ENCODE data around the gene TIMELESS.

Gene TIMELESS

DNA sequence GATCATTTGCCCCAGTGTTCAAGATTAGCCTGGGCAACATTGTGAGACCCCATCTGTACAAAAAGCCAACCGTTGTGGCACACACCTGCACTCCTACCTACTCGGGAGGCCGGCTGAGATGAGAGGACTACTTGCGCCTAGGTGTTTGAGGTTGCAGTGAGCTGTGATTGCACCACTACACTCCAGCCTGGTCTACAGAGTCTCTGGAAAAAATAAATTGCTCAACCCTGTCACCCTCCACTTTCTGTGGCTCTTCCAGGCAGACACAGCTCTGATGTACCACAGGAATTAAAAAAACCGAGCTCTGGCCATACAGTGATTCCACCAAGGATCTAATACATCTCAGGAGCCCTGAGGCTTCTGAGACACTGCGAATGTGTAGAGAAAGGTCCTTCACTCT, 14.4 kb downstream of the TIMELESS start:
- ChIA-PET CTCF (interaction anchor here (1.3 kb wide), 1 partner anchor 29 kb away, joined by 5 read pairs; no protein-coding TSS in a partner anchor), POLR2A (no interaction called here)
- no peak overlapping the region for H3K4me3 ChIP-seq (ENCODE audit: low read depth, low read length)
- TF ChIP-seq ZNF121 (tag by site-specific recombination; IDR thresholded peaks at IDR 0.05) (0 out of 2 replicates have a peak, but pooled peaks have one; percentile 51), ZNF202 (tag by site-specific recombination; IDR thresholded peaks at IDR 0.05; ENCODE audit: borderline replicate concordance) (no peak), ZNF140 (tag by site-specific recombination; IDR thresholded peaks at IDR 0.05) (no peak)
- H3K9me3 ChIP-seq (ENCODE audit: control insufficient read depth, insufficient read depth, low read depth, low read length), result no peaks in the 10 kb centered on the region
- no peak overlapping the region for H3K27ac ChIP-seq (ENCODE audit: extremely low read depth, low read depth, low read length)
- H3K4me1 ChIP-seq (ENCODE audit: control insufficient read depth, insufficient read depth, low read length), result no peaks in the 10 kb centered on the region
- peaks cover 21 to 37% of the 10 kb centered on the region in 2 experiments for H3K36me3 ChIP-seq (ENCODE audit: control insufficient read depth in 2 of 2, insufficient read depth in 1 of 2, low read length in 2 of 2)

DNA sequence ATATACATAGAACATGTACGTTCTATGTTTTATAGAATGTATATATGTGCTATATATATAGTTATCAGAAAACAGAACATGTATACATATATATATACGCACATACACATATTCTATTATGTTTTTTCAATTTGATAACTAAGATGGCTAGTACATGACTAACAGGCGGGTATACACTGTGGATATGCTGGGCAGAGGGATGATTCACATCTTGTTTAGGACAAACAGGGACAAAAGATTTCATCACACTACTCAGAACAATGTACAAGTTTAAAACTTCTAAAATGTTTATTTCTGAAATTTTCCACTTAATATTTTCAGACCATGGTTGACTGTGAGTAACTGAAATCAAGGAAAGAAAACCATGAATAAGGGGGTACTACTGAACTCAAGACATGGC, 17.4 kb downstream of the TIMELESS start:
- ChIA-PET CTCF (no interaction called here), POLR2A (no interaction called here)
- H3K27ac ChIP-seq (ENCODE audit: extremely low read depth, low read depth, low read length), result no peak overlapping the region
- H3K9me3 ChIP-seq (ENCODE audit: control insufficient read depth, insufficient read depth, low read depth, low read length), result no peaks in the 10 kb centered on the region
- H3K4me3 ChIP-seq (ENCODE audit: low read depth, low read length), result no peak overlapping the region
- TF ChIP-seq ZNF677 (tag by site-specific recombination; IDR thresholded peaks at IDR 0.05) (no peak), ZSCAN30 (tag by site-specific recombination; IDR thresholded peaks at IDR 0.05) (no peak), ZNF391 (tag by site-specific recombination; IDR thresholded peaks at IDR 0.05; ENCODE audit: borderline replicate concordance, low read depth) (no peak)
- TF ChIP-seq, protein P1, sequence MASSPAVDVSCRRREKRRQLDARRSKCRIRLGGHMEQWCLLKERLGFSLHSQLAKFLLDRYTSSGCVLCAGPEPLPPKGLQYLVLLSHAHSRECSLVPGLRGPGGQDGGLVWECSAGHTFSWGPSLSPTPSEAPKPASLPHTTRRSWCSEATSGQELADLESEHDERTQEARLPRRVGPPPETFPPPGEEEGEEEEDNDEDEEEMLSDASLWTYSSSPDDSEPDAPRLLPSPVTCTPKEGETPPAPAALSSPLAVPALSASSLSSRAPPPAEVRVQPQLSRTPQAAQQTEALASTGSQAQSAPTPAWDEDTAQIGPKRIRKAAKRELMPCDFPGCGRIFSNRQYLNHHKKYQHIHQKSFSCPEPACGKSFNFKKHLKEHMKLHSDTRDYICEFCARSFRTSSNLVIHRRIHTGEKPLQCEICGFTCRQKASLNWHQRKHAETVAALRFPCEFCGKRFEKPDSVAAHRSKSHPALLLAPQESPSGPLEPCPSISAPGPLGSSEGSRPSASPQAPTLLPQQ (tag by site-specific recombination; IDR thresholded peaks at IDR 0.05), result no peak
- no peaks in the 10 kb centered on the region for H3K4me1 ChIP-seq (ENCODE audit: control insufficient read depth, insufficient read depth, low read length)
- peaks cover 35 to 61% of the 10 kb centered on the region in 2 experiments for H3K36me3 ChIP-seq (ENCODE audit: control insufficient read depth in 2 of 2, insufficient read depth in 1 of 2, low read length in 2 of 2)

DNA sequence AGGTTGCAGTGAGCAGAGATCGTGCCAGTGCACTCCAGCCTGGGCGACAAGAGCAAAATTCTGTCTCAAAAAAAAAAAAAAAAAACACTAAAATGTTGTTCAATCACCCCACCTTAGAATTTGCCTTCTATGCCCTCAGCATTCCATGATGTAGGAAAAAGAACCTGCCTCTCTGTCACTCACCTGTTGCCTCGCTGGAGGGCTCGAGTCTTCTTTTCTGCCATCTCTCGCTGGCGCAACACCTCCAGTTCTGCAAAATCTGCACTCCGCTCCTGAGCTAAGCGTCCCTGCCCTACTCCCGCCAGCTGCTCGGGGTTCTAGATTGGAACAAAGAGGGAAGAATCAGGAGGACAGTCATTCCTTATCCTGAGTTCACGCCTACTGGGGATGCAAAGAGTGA, 17.9 kb downstream of the TIMELESS start:
- peak; percentile 65 for TF ChIP-seq SCRT2 (tag by site-specific recombination; IDR thresholded peaks at IDR 0.05)
- TF ChIP-seq ZFP69B (tag by site-specific recombination; IDR thresholded peaks at IDR 0.05), result no peak
- TF ChIP-seq SCRT1 (tag by site-specific recombination; IDR thresholded peaks at IDR 0.05; ENCODE audit: borderline replicate concordance), result peak; percentile 61
- POLR2A ChIA-PET, result no interaction called here
- Histone ChIP-seq H3K9me3 (ENCODE audit: control insufficient read depth, insufficient read depth, low read depth, low read length) (no peaks in the 10 kb centered on the region), H3K4me3 (ENCODE audit: low read depth, low read length) (no peak overlapping the region), H3K27ac (ENCODE audit: extremely low read depth, low read depth, low read length) (no peak overlapping the region), H3K36me3 (ENCODE audit: control insufficient read depth in 2 of 2, insufficient read depth in 1 of 2, low read length in 2 of 2) (peaks cover 38 to 65% of the 10 kb centered on the region in 2 experiments), H3K4me1 (ENCODE audit: control insufficient read depth, insufficient read depth, low read length) (no peaks in the 10 kb centered on the region)
- CTCF ChIA-PET, result no interaction called here

DNA sequence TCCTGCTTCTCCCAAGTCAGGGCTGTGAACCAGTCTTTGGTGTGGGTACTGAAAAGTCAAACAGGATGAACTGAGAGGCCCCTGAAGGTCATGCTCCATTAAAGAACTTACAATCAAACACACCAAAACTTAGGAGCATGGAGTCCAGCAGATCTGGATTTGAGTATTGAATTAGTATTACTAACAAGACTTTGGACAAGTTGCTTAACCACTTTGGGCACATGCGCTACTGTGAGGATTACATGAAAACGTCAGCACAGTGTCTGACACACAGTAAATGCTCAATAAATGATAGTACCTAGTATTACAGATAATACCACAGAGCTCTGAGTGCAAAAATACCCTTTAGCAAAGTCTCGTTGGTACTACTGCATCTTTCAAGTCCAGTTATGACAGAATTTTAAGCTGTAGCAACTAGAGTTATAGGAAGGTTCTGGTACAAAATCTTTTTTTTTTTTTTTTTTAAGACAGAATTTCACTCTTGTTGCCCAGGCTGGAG, 23.2 kb downstream of the TIMELESS start:
- TF ChIP-seq WT1 (tag by site-specific recombination; IDR thresholded peaks at IDR 0.05) (no peak), ZNF664 (tag by site-specific recombination; IDR thresholded peaks at IDR 0.05) (peak; percentile 95)
- Histone ChIP-seq H3K36me3 (ENCODE audit: control insufficient read depth in 2 of 2, insufficient read depth in 1 of 2, low read length in 2 of 2) (peaks cover 43 to 89% of the 10 kb centered on the region in 2 experiments), H3K27ac (ENCODE audit: extremely low read depth, low read depth, low read length) (no peak overlapping the region), H3K4me1 (ENCODE audit: control insufficient read depth, insufficient read depth, low read length) (no peaks in the 10 kb centered on the region), H3K4me3 (ENCODE audit: low read depth, low read length) (no peak overlapping the region), H3K9me3 (ENCODE audit: control insufficient read depth, insufficient read depth, low read depth, low read length) (no peaks in the 10 kb centered on the region)
- ChIA-PET CTCF (no interaction called here), POLR2A (interaction anchor here (1.1 kb wide), 1 partner anchor 23 kb away, joined by 3 read pairs; the partner anchor contains the start of gene TIMELESS)

DNA sequence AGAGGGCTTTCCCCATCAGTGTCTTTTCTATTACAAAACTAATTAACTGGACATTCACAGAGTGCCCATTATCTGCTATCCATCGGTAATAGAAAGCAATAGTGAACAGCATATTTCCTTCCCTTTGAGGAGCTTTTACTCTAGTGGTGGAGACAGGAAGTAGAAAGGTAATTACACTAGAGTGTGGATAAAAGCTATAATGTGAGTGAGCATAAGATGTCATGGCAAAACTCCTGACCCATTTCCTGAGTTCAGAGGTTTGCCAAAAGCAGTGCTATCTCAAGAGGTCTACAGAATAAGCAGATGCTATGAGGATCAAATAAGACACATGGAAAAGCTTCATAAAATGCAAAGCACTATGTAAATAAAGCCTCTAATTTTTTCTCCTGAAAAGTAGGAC, 24.0 kb downstream of the TIMELESS start:
- CTCF ChIA-PET, result interaction anchor here (0.8 kb wide), 1 partner anchor 169 kb away, joined by 4 read pairs; no protein-coding TSS in a partner anchor
- Histone ChIP-seq H3K4me1 (ENCODE audit: control insufficient read depth, insufficient read depth, low read length) (no peaks in the 10 kb centered on the region), H3K9me3 (ENCODE audit: control insufficient read depth, insufficient read depth, low read depth, low read length) (no peaks in the 10 kb centered on the region), H3K36me3 (ENCODE audit: control insufficient read depth in 2 of 2, insufficient read depth in 1 of 2, low read length in 2 of 2) (peaks cover 36 to 89% of the 10 kb centered on the region in 2 experiments), H3K27ac (ENCODE audit: extremely low read depth, low read depth, low read length) (no peak overlapping the region), H3K4me3 (ENCODE audit: low read depth, low read length) (no peak overlapping the region)
- POLR2A ChIA-PET, result interaction anchor here (0.8 kb wide), 1 partner anchor 24 kb away, joined by 3 read pairs; the partner anchor contains the start of gene TIMELESS
- TF ChIP-seq ZNF48 (tag by site-specific recombination; IDR thresholded peaks at IDR 0.05) (no peak), ZNF266 (tag by site-specific recombination; IDR thresholded peaks at IDR 0.05; ENCODE audit: low read depth) (no peak), ZNF658 (tag by site-specific recombination; IDR thresholded peaks at IDR 0.05) (no peak), ZNF37A (tag by site-specific recombination; IDR thresholded peaks at IDR 0.05) (no peak), ZNF624 (tag by site-specific recombination; IDR thresholded peaks at IDR 0.05) (no peak), HOXD13 (CRISPR knock-in tag; IDR thresholded peaks at IDR 0.05; ENCODE audit: borderline replicate concordance) (no peak), ZNF214 (tag by site-specific recombination; IDR thresholded peaks at IDR 0.05; ENCODE audit: borderline replicate concordance) (no peak), SP7 (tag by site-specific recombination; IDR thresholded peaks at IDR 0.05) (no peak)
- TF ChIP-seq, protein P2, sequence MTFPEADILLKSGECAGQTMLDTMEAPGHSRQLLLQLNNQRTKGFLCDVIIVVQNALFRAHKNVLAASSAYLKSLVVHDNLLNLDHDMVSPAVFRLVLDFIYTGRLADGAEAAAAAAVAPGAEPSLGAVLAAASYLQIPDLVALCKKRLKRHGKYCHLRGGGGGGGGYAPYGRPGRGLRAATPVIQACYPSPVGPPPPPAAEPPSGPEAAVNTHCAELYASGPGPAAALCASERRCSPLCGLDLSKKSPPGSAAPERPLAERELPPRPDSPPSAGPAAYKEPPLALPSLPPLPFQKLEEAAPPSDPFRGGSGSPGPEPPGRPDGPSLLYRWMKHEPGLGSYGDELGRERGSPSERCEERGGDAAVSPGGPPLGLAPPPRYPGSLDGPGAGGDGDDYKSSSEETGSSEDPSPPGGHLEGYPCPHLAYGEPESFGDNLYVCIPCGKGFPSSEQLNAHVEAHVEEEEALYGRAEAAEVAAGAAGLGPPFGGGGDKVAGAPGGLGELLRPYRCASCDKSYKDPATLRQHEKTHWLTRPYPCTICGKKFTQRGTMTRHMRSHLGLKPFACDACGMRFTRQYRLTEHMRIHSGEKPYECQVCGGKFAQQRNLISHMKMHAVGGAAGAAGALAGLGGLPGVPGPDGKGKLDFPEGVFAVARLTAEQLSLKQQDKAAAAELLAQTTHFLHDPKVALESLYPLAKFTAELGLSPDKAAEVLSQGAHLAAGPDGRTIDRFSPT (tag by site-specific recombination; IDR thresholded peaks at IDR 0.05), result no peak
- TF ChIP-seq, protein P3, sequence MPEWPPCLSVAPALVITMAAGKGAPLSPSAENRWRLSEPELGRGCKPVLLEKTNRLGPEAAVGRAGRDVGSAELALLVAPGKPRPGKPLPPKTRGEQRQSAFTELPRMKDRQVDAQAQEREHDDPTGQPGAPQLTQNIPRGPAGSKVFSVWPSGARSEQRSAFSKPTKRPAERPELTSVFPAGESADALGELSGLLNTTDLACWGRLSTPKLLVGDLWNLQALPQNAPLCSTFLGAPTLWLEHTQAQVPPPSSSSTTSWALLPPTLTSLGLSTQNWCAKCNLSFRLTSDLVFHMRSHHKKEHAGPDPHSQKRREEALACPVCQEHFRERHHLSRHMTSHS (tag by site-specific recombination; IDR thresholded peaks at IDR 0.05), result no peak
